ENCODE results near the gene DCAF12. TPM values are rescaled to one million over a fixed set of nuclear protein-coding genes. Genes with fewer than 3 reads are reported as not detected.

DCAF12 gene
- total RNA-seq, 1 donor from 2014 or later, result 41.0 TPM

DNA sequence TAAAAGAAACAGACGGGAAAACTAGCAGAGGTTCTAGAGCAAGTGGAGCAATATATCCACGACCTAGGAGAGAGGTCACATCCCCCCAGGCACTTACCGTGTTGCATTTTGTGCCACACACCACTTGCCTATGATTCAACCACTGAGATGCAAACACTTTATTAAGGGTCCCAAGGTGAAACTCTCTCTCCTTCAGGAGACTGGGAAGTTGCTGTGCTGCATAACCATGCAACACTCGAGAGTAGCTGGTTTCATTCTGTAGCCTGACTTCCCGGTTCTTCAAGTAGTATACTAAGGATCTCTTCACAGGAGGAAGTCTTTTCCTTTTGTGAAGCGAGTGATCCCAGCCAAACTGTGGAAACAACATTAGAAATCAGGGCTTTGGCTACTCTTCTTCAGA is 1.6 kb downstream of the DCAF12 start:
- H3F3A ChIP-seq (ENCODE audit: low read depth), result peaks cover 8% of the 10 kb centered on the region
- peaks cover 19% of the 10 kb centered on the region for H3K36me3 Mint-ChIP-seq
- H3K36me3 ChIP-seq, result peaks cover 12% of the 10 kb centered on the region
- H3K27ac ChIP-seq, result no peak overlapping the region
- peaks cover 33% of the 10 kb centered on the region for H3K4me1 Mint-ChIP-seq
- no peaks in the 10 kb centered on the region for H3K27me3 ChIP-seq
- H3K4me3 ChIP-seq, result peak overlapping the region; percentile 87
- H2AFZ ChIP-seq (replicated peaks), result no peak overlapping the region
- peaks cover 5% of the 10 kb centered on the region for H3K27me3 Mint-ChIP-seq (ENCODE audit: insufficient read depth, low read depth)
- peaks cover 64% of the 10 kb centered on the region for H3K79me2 ChIP-seq (ENCODE audit: low read depth)
- no peak for DNase-seq (ENCODE audit: low spot score)
- peak overlapping the region; percentile 98 for H3K4me3 Mint-ChIP-seq
- H3K4me1 ChIP-seq, result peaks cover 19% of the 10 kb centered on the region
- H3K9me3 Mint-ChIP-seq, result no peaks in the 10 kb centered on the region
- peak overlapping the region; percentile 95 for H3K4me2 ChIP-seq
- H3K9me3 ChIP-seq (ENCODE audit: low read depth), result no peaks in the 10 kb centered on the region
- H3K9ac ChIP-seq, result peak overlapping the region; percentile 73
- TF ChIP-seq, protein P1, sequence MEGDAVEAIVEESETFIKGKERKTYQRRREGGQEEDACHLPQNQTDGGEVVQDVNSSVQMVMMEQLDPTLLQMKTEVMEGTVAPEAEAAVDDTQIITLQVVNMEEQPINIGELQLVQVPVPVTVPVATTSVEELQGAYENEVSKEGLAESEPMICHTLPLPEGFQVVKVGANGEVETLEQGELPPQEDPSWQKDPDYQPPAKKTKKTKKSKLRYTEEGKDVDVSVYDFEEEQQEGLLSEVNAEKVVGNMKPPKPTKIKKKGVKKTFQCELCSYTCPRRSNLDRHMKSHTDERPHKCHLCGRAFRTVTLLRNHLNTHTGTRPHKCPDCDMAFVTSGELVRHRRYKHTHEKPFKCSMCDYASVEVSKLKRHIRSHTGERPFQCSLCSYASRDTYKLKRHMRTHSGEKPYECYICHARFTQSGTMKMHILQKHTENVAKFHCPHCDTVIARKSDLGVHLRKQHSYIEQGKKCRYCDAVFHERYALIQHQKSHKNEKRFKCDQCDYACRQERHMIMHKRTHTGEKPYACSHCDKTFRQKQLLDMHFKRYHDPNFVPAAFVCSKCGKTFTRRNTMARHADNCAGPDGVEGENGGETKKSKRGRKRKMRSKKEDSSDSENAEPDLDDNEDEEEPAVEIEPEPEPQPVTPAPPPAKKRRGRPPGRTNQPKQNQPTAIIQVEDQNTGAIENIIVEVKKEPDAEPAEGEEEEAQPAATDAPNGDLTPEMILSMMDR (IDR thresholded peaks at IDR 0.05), result no peak
- TF ChIP-seq EZH2 (IDR thresholded peaks at IDR 0.05) (no peak), EZH2phosphoT487 (IDR thresholded peaks at IDR 0.05) (no peak)
- peak overlapping the region; percentile 98 for H3K27ac Mint-ChIP-seq
- H4K20me1 ChIP-seq (ENCODE audit: low read depth), result peaks cover 24% of the 10 kb centered on the region

DNA sequence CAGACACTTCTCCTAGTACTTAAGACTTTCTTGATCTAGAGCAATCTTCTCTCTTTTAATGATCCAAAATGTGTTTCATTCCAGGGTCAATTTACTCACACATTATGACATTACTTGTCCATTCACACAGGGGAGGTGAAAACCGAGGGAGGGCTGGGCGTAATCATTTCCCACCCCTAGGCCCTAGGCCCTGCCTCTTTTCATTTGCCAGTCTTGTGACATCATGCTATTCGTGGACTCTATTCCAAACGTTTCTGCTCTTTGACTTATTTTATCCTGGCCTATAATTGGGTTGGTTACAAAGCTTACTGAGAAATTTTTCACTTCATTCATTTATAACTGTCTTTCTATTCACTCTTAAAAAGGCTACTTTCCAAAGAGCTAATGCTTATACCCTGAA is 2.4 kb downstream of the DCAF12 start:
- Histone ChIP-seq H3K4me3 (peak overlapping the region; percentile 16), H2AFZ (replicated peaks) (no peak overlapping the region), H4K20me1 (ENCODE audit: low read depth) (peaks cover 24% of the 10 kb centered on the region), H3K4me2 (peak overlapping the region; percentile 95), H3K79me2 (ENCODE audit: low read depth) (peaks cover 72% of the 10 kb centered on the region), H3F3A (ENCODE audit: low read depth) (peaks cover 8% of the 10 kb centered on the region), H3K9me3 (ENCODE audit: low read depth) (no peaks in the 10 kb centered on the region), H3K4me1 (peaks cover 19% of the 10 kb centered on the region), H3K27me3 (no peaks in the 10 kb centered on the region), H3K36me3 (peaks cover 12% of the 10 kb centered on the region), H3K27ac (no peak overlapping the region), H3K9ac (peak overlapping the region; percentile 10)
- DNase-seq (ENCODE audit: low spot score), result no peak
- Mint-ChIP-seq H3K36me3 (peaks cover 19% of the 10 kb centered on the region), H3K27ac (no peak overlapping the region), H3K27me3 (ENCODE audit: insufficient read depth, low read depth) (peaks cover 5% of the 10 kb centered on the region), H3K9me3 (no peaks in the 10 kb centered on the region), H3K4me3 (peak overlapping the region; percentile 61), H3K4me1 (peaks cover 31% of the 10 kb centered on the region)
- no peak for TF ChIP-seq EZH2 (IDR thresholded peaks at IDR 0.05)
- TF ChIP-seq EZH2phosphoT487 (IDR thresholded peaks at IDR 0.05), result no peak
- TF ChIP-seq, protein P1 (IDR thresholded peaks at IDR 0.05), result no peak

GRCh38 chr9:34123682-34124081 is 2.8 kb downstream of the DCAF12 start:
- H3F3A ChIP-seq (ENCODE audit: low read depth), result peaks cover 8% of the 10 kb centered on the region
- TF ChIP-seq, protein P1 (IDR thresholded peaks at IDR 0.05), result no peak
- TF ChIP-seq EZH2 (IDR thresholded peaks at IDR 0.05), result no peak
- no peaks in the 10 kb centered on the region for H3K27me3 ChIP-seq
- no peak overlapping the region for H2AFZ ChIP-seq (replicated peaks)
- no peaks in the 10 kb centered on the region for H3K9me3 ChIP-seq (ENCODE audit: low read depth)
- H3K4me1 ChIP-seq, result peaks cover 19% of the 10 kb centered on the region
- Mint-ChIP-seq H3K36me3 (peaks cover 22% of the 10 kb centered on the region), H3K27ac (no peak overlapping the region), H3K4me3 (peak overlapping the region; percentile 61), H3K9me3 (no peaks in the 10 kb centered on the region), H3K27me3 (ENCODE audit: insufficient read depth, low read depth) (peaks cover 5% of the 10 kb centered on the region), H3K4me1 (peaks cover 29% of the 10 kb centered on the region)
- peak overlapping the region; percentile 10 for H3K9ac ChIP-seq
- peaks cover 74% of the 10 kb centered on the region for H3K79me2 ChIP-seq (ENCODE audit: low read depth)
- H3K36me3 ChIP-seq, result peaks cover 12% of the 10 kb centered on the region
- peak overlapping the region; percentile 95 for H3K4me2 ChIP-seq
- peaks cover 24% of the 10 kb centered on the region for H4K20me1 ChIP-seq (ENCODE audit: low read depth)
- no peak overlapping the region for H3K4me3 ChIP-seq
- no peak overlapping the region for H3K27ac ChIP-seq
- no peak for DNase-seq (ENCODE audit: low spot score)
